GM21737 (cell line): ENCODE data around the gene CATSPER3.
"Not testable (repeated sequence)": the region's sequence is repeated elsewhere in the genome, so short reads cannot be mapped to it uniquely, and the experiment has no call there.

Experiments
- ATAC-seq: cut with Tn5 transposase; IDR thresholded peaks from one replicate; pipeline ENCODE4 v1.9.1; 2021; ENCODE audit warnings: mild to moderate bottlenecking, moderate library complexity; ENCODE audit not compliant: unreplicated experiment

Gene CATSPER3

GRCh38 chr5:134969166-134969565, 1.5 kb downstream of the CATSPER3 start:
- ATAC-seq: no peak

DNA sequence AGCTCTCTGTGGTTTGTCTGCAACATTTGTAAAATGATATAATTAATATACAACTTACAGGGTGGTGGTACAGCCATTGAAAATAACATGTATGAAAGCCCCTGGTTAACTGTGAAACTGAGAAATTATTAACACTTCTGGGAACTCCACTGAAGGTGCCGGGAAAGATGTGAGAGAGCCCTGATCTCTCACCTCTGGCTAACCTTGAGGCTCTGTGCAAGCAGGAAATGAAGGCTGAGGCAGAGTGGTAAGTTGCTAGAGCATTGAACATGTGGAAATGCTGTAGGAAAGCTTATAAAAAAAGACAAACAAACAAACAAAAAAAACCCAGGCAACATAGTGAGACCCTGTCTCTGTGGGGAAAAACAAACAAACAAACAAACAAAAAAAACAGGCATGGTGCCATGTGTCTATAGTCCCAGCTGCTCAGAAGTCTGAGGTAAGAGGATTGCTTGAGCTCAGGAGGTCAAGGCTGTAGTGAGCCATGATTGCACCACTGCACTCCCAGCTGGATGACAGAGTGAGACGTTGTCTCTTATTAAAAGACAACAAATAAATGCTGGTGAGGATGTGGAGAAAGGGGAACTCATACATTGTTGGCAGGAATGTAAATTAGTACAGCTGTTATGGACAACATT, 7.5 kb downstream of the CATSPER3 start:
- ATAC-seq: no peak

DNA sequence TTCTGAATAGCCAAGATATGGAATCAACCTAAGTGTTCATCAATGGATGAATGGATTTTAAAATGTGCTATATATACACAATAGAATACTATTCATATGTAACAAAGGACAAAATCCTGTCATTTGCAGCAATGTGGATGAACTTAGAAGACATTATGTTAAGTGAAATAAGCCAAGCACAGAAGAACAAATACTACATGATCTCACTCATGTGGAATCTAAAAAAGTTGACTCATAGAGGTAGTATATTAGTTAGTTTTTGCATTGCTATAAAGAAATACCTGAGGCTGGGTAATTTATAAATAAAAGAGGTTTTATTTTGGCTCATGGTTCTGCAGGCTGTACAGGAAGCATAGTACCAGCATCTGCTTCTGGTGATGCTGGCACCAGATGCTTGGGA, 8.1 kb downstream of the CATSPER3 start:
- no peak for ATAC-seq

- ATAC-seq: no peak
Measured at GRCh38 chr5:134976841-134977240, 9.1 kb downstream of the CATSPER3 start.

- no peak for ATAC-seq
Measured at GRCh38 chr5:134979416-134979815, 11.7 kb downstream of the CATSPER3 start.

GRCh38 chr5:134982230-134982629, 14.5 kb downstream of the CATSPER3 start:
- ATAC-seq: no peak

DNA sequence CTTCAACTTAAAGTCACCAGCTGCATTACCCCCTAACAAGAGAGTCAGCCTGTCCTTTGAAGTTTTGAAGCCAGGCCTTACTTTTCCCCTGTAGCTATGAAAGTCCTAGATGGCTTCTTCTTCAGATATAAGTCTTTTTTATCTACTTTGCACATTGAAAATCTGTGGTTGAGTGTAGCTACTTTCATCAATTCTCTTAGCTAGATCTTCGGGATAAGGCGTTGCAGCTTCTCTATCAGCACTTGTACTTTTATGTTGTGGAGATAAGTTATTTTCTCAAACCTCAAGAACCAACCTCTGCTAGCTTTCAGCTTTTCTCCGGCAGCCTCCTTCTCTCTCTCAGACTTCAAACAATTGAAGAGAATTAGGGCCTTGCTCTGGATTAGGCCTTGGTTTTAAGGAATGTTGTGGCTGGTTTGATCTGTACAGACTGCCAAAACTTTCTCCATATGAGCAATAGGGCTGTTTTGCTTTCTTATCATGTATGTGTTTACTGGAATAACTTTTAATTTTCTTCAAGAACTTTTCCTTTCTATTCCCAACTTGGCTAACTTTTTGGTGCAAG, 21.6 kb downstream of the CATSPER3 start:
- ATAC-seq: no peak

DNA sequence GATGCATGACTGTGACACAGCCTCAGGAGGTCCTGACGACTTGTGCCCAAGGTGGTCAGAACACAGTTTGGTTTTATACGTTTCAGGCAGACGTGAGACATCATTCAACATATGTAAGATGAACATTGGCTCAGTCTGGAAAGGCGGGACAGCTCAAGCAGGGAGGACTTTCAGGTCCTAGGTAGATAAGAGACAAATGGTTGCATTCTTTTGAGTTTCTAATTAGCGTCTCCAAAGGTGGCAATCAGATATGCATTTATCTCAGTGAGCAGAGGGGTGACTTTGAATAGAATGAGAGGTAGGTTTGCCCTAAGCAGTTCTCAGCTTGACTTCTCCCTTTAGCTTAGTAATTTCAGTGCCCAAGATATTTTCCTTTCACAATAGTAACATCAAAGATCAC, 22.5 kb downstream of the CATSPER3 start:
- not testable (repeated sequence) for ATAC-seq

DNA sequence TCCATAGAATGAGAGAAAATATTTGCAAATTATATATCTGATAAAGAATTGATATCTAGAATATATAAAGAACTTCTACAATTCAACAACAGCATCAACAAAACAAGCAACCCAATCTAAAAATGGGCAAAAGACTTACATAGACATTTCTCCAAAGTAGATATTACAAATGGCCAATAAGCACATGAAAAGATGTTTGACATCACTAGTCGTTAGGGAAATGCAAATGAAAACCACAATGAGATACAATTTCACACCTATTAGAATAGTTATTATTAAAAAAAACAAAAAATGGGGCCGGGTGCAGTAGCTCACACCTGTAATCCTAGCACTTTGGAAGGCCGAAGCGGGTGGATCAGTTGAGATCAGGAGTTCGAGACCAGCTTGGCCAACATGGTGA, 24.4 kb downstream of the CATSPER3 start:
- no peak for ATAC-seq

GRCh38 chr5:134993161-134993560, 25.5 kb downstream of the CATSPER3 start:
- no peak for ATAC-seq

- no peak for ATAC-seq
Measured at GRCh38 chr5:134994560-134995156, 27.0 kb downstream of the CATSPER3 start.

DNA sequence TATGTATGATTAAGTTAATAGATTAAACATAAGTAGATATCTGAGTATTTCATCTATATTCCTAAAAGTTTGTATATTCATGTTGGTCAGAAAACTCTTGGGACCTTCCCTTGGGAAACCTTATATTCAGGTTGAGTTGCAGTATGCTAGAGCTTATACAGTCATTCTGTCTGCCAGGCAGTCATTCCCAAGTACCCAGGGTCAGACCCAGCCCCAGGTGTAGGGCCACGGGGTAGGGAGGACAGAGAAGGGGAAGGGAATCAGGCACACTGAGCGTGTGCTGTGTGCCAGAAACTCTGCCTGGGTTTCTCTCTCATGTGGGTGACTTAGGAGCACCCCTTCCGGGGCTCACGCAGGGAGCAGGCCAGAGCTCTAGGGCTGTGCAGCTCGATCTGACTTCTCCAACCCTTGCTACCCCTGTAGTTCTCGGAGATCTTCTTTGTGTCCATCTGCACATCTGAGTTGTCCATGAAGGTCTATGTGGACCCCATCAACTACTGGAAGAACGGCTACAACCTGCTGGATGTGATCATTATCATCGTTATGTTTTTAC, 28.2 kb downstream of the CATSPER3 start:
- ATAC-seq: no peak

DNA sequence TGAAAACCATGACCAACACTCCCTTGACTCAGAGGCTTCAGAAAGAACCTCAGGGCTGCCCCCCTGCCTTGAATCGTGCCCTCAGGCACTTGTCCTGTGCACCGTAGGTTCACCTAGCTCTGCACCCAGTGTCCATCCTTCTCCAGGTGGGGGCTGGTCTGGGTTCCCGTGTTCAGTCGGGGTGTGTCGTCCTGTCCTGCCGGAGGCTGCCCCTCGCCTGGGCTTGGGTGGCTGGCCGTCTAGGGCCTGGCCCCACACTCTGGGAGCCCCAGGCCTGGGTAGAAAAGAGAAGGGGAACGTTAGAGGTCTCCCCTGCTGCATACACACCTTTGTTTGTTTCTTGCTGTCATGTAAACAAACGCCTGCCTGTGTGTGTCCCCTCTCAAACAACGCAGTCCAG, 29.3 kb downstream of the CATSPER3 start:
- ATAC-seq: no peak

- not testable (repeated sequence) for ATAC-seq
Measured at GRCh38 chr5:134998068-134998467, 30.4 kb downstream of the CATSPER3 start.

DNA sequence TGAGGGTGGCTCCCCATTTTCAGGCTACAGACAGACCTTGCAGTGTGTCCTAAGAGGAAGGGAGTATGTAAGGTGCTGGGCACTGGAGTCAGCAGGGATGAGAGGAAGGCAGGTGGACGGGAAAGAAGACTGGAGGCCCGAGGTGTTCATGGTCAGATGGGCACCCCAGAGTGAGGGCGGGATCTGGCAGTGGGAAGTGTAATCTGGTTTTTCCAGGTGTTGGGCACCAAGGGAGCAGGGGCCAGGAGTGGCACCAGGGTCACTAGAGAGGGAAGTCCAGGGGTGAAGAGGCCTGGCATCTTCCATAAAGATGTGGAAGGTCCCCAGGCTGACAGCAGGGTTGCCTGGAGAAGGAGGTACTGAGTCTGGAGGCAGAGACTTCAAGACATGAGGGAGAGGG, 36.7 kb downstream of the CATSPER3 start:
- ATAC-seq: no peak

DNA sequence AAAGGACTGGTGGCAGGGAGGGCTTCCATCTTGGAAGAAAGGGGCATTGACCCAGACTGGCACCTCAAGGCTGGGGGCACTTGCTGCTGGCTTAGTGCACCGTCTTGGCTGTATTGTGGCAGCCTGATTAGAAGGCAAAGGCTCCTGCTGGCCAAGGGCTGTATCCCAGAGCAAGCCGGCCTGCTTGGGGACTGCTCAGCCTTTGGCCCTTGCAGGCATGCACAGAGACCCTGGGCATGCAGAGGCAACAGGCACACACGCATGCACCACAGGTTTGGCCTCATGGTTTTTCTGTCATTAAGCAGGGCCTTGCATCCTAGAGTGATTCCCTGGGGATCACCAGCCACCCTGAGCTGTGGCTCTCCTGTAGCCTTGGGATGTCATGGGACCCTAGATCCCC, 37.4 kb downstream of the CATSPER3 start:
- ATAC-seq: no peak

DNA sequence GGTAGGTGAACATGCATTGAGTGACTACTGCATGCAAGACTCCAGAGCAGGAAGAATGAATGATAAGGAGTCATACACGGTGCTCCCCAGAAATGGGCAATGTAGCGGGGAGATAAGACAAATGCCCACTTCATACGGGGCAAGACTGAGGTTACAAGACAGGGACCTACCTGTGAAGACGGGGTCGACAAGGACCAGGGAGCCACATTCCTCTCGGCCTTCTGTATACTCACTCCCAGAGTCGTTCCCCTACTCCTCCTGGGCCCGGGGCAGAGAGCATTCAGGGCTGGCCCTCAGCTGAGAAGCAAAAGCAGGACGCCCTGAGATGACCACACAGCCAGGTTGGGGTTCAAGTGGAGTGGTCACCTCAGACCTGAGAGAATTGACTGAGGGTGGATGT, 39.6 kb downstream of the CATSPER3 start:
- no peak for ATAC-seq

GRCh38 chr5:135007749-135008363, 40.1 kb downstream of the CATSPER3 start:
- no peak for ATAC-seq

DNA sequence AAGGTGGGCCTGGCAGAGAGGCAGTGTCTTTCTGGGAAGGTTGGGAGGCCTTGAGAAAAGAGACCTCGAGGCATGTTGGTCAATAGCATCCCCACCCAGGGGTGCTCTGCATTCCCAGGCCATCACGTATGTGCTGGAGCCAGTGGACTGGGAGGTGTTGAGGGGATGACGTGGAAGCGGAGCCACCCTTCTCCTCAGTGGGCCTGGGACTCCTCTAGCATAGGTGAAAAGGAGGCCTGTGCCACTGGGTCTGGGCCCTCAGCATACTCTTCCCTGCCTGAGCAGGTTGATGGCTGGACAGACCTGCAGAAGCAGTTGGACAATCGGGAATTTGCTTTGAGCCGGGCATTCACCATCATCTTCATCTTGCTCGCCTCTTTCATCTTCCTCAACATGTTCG, 40.8 kb downstream of the CATSPER3 start:
- ATAC-seq: no peak

- ATAC-seq: no peak
Measured at GRCh38 chr5:135008981-135009735, 41.5 kb downstream of the CATSPER3 start.
